K562 (cell line): ENCODE data around the gene RETSAT. TPM values are rescaled to one million over a fixed set of nuclear protein-coding genes. Genes with fewer than 3 reads are reported as not detected.
A peak's percentile ranks its signal among the peaks of the same experiment; 100 is the strongest.

Experiments
- ATAC-seq: fragments of 200-7000 bp; cut with Tn5 transposase; 3 replicates; pipeline ENCODE4 v1.9.1; 2020; ENCODE audit warnings: moderate library complexity
- BruUV-seq: library from RNA; stranded (reverse); fragments of 400-500 nt; replicated peaks from 2 replicates; lab custom pipeline; 2021; lab: Mats Ljungman, UMichigan
- CTCF ChIA-PET: fragments of 300-600 bp; formaldehyde crosslinking; extraction: SDS; loops from one replicate; lab custom pipeline; 2021; ENCODE audit warnings: low intra/inter-chr PET ratio; lab: Yijun Ruan, JAX
- POLR2A ChIA-PET: fragments of 300-600, 350-650 bp; sonication (Branson Sonifier 250); formaldehyde crosslinking; extraction: SDS; loops from one replicate; lab custom pipeline; 2021; ENCODE audit warnings: antibody characterized with exemption, inconsistent platforms; lab: Yijun Ruan, JAX
- DNase-seq, 4 experiments: peaks; one replicate each; pipeline versions ENCODE4 v3.0.0 to v3.0.0-alpha.2; 2011 to 2018; ENCODE audit warnings: low spot score in 3 of 4, mixed read lengths in 3 of 4; ENCODE audit errors: extremely low read depth in 1 of 4
- FAIRE-seq: peaks from 2 replicates; lab custom pipeline; 2011; peaks lifted over from hg19 to GRCh38; lab: Jason Lieb, UNC
- H2AFZ ChIP-seq: 2 replicates; pipeline ENCODE4 v1.6.0; 2011; ENCODE audit warnings: low read depth, low read length, control low read depth, inconsistent platforms
- H3K27ac ChIP-seq: fragments of 200-600 bp; 3 replicates; pipeline ENCODE4 v1.8.0; 2011; ENCODE audit warnings: low read depth, mild to moderate bottlenecking, control low read depth, inconsistent platforms, low read length, moderate library complexity, mixed read lengths; ENCODE audit errors: extremely low read depth
- H3K27me3 ChIP-seq, 2 experiments: fragments of 300-600 bp in 1 of 2; 2 replicates in 1 of 2; 3 replicates in 1 of 2; pipeline versions ENCODE4 v1.6.0 to v1.8.0; 2011; ENCODE audit warnings: inconsistent platforms in 2 of 2, low read length in 2 of 2, mild to moderate bottlenecking in 1 of 2, mixed read lengths in 1 of 2, moderate library complexity in 1 of 2; ENCODE audit not compliant: control insufficient read depth in 2 of 2, insufficient read depth in 2 of 2
- H3K36me3 ChIP-seq: fragments of 300-600 bp; 3 replicates; pipeline ENCODE4 v1.8.0; 2011; ENCODE audit warnings: mild to moderate bottlenecking, low read length, inconsistent platforms; ENCODE audit not compliant: control insufficient read depth, insufficient read depth
- H3K4me1 ChIP-seq, 2 experiments: fragments of 200-600 bp in 1 of 2; replicated peaks in 1 of 2; 2 replicates in 1 of 2; 3 replicates in 1 of 2; pipeline versions ENCODE4 v1.5.1 to v1.8.0; 2011; ENCODE audit warnings: inconsistent platforms in 2 of 2, low read length in 2 of 2, mild to moderate bottlenecking in 1 of 2, mixed read lengths in 1 of 2, moderate library complexity in 1 of 2; ENCODE audit not compliant: control insufficient read depth in 2 of 2, insufficient read depth in 2 of 2
- H3K4me2 ChIP-seq: 2 replicates; pipeline ENCODE4 v1.6.1; 2011; ENCODE audit warnings: low read length, control low read depth, inconsistent platforms, mixed read lengths; ENCODE audit not compliant: insufficient read depth
- H3K4me3 ChIP-seq: fragments of 200-600 bp; sonication (generic), shearing (Covaris generic); 2 replicates; pipeline ENCODE4 v1.5.1; 2016; ENCODE audit warnings: control low read depth, inconsistent platforms
- H3K79me2 ChIP-seq: fragments of 200-600 bp; 3 replicates; pipeline ENCODE4 v1.8.0; 2011; ENCODE audit warnings: low read length, inconsistent platforms; ENCODE audit not compliant: control insufficient read depth, insufficient read depth
- H3K9ac ChIP-seq, 2 experiments: 2 replicates each; pipeline versions ENCODE4 v1.6.0 to v1.6.1; 2011; ENCODE audit warnings: low read depth in 2 of 2, low read length in 2 of 2, control low read depth in 1 of 2, inconsistent platforms in 1 of 2, mild to moderate bottlenecking in 1 of 2, mixed read lengths in 1 of 2; ENCODE audit not compliant: insufficient read depth in 1 of 2
- H3K9me1 ChIP-seq: one replicate; pipeline ENCODE4 v1.6.0; 2011; ENCODE audit warnings: inconsistent platforms, mild to moderate bottlenecking, low read length, moderate library complexity; ENCODE audit not compliant: control insufficient read depth, insufficient read depth
- H3K9me3 ChIP-seq: replicated peaks from 2 replicates; pipeline ENCODE4 v1.5.1; 2011; ENCODE audit warnings: low read depth, low read length, inconsistent platforms; ENCODE audit not compliant: control insufficient read depth, insufficient read depth
- H4K20me1 ChIP-seq: replicated peaks from 2 replicates; pipeline ENCODE4 v1.6.1; 2011; ENCODE audit warnings: low read length, inconsistent platforms, mixed read lengths; ENCODE audit not compliant: control insufficient read depth, insufficient read depth
- FUS ChIP-seq: fragments of 200-400 bp; formaldehyde crosslinking; optimal IDR thresholded peaks from 2 replicates; pipeline ENCODE3; 2017; ENCODE audit warnings: low read depth, low read length
- ILK ChIP-seq: fragments of 450-650 bp; IDR thresholded peaks from 2 replicates; pipeline ENCODE4 v1.6.1; 2016; ENCODE audit warnings: missing genetic modification characterization, low read depth, mild to moderate bottlenecking, missing compliant biosample characterization, moderate library complexity, borderline replicate concordance
- KDM2B ChIP-seq: fragments of 250-450 bp; sonication (Bioruptor Pico); IDR thresholded peaks from 2 replicates; pipeline ENCODE4 v1.8.0; 2021; ENCODE audit warnings: mild to moderate bottlenecking, moderate library complexity
- PCBP2 ChIP-seq: fragments of 200-400 bp; formaldehyde crosslinking; IDR thresholded peaks from 2 replicates; pipeline ENCODE4 v1.6.1; 2018; ENCODE audit warnings: low read length, low read depth, mild to moderate bottlenecking, moderate library complexity; ENCODE audit not compliant: poor library complexity, severe bottlenecking
- PHF8 ChIP-seq: fragments of 200-600 bp; sonication (generic); IDR thresholded peaks from 2 replicates; pipeline ENCODE4 v1.6.1; 2012; ENCODE audit warnings: mixed run types, mild to moderate bottlenecking, inconsistent platforms, low read length, moderate library complexity, borderline replicate concordance
- RBM25 ChIP-seq: fragments of 200-400 bp; formaldehyde crosslinking; IDR thresholded peaks from 2 replicates; pipeline ENCODE4 v1.6.1; 2018; ENCODE audit warnings: low read length, low read depth, moderate library complexity; ENCODE audit not compliant: severe bottlenecking
- SFPQ ChIP-seq: fragments of 200-400 bp; formaldehyde crosslinking; IDR thresholded peaks from 2 replicates; pipeline ENCODE4 v1.6.1; 2017; ENCODE audit warnings: mild to moderate bottlenecking, low read depth, low read length, moderate library complexity
- SIN3A ChIP-seq, 2 experiments: fragments of 150-350 bp in 1 of 2; IDR thresholded peaks; 2 replicates each; pipeline ENCODE4 v1.6.1; 2011 to 2016; ENCODE audit warnings: borderline replicate concordance in 2 of 2, low read depth in 2 of 2, low read length in 2 of 2, mild to moderate bottlenecking in 2 of 2, moderate library complexity in 2 of 2; ENCODE audit not compliant: control insufficient read depth in 1 of 2
- SRSF1 ChIP-seq: fragments of 200-400 bp; formaldehyde crosslinking; IDR thresholded peaks from 2 replicates; pipeline ENCODE4 v1.6.1; 2017; ENCODE audit warnings: mild to moderate bottlenecking, low read depth, low read length, moderate library complexity
- SRSF9 ChIP-seq: fragments of 200-400 bp; formaldehyde crosslinking; IDR thresholded peaks from 2 replicates; pipeline ENCODE4 v1.6.1; 2017; ENCODE audit warnings: low read depth, low read length, borderline replicate concordance
- THRB ChIP-seq: fragments of 450-650 bp; formaldehyde crosslinking; conservative IDR thresholded peaks from 2 replicates; pipeline ENCODE4 v1.4.0; 2022; ENCODE audit warnings: mild to moderate bottlenecking, missing genetic modification characterization
- U2AF1 ChIP-seq: fragments of 200-400 bp; formaldehyde crosslinking; optimal IDR thresholded peaks from 2 replicates; pipeline ENCODE3; 2017; ENCODE audit warnings: mild to moderate bottlenecking, low read depth, low read length, moderate library complexity
- ZBED1 ChIP-seq: IDR thresholded peaks from 2 replicates; pipeline ENCODE4 v1.6.1; 2014
- ZC3H11A ChIP-seq: IDR thresholded peaks from 2 replicates; pipeline ENCODE4 v1.6.1; 2012; ENCODE audit warnings: low read depth, low read length, improper control_type of control experiment
- ZEB2 ChIP-seq: fragments of 450-650 bp; IDR thresholded peaks from 2 replicates; pipeline ENCODE4 v1.6.1; 2016
- ZNF444 ChIP-seq: fragments of 250-450 bp; sonication (Bioruptor Pico); IDR thresholded peaks from 2 replicates; pipeline ENCODE4 v1.4.0; 2020; ENCODE audit warnings: mild to moderate bottlenecking, moderate library complexity
- WGBS: fragments of 100-300 bp; shearing (Covaris generic); methylation state at CpG from one replicate; pipeline ENCODE4 v1.1.6; 2016; ENCODE audit warnings: low coverage, mixed read lengths; ENCODE audit not compliant: insufficient coverage; ENCODE audit errors: missing lambda C conversion rate; 5-methylcytosine and 5-hydroxymethylcytosine counted together
- in situ Hi-C: fragments of 300-500 bp; cut with MboI; formaldehyde crosslinking; loops from 4 replicates; pipeline ENCODE4 v1.15.0; 2018; ENCODE audit warnings: inconsistent platforms, mixed read lengths
- intact Hi-C: fragments of 100-400 bp; cut with micrococcal nuclease; formaldehyde crosslinking; loops from 2 replicates; pipeline ENCODE4 v1.14.2; 2022
- polyA plus RNA-seq, 8 experiments: library from polyadenylated mRNA; depleted of rRNA in 4 of 8; stranded (reverse) in 5 of 8; unstranded in 3 of 8; fragments of >200 nt; fragmentation: Nextera tagmentation in 2 of 8; fragmentation: Illumina TruSeq in 1 of 8; extraction: Ambion mirVana in 2 of 8; extraction: Trizol in 1 of 8; gene quantifications; 2 replicates each; pipeline versions ENCODE4 v1.2.1 to v1.2.3, GENCODE V29; 2011 to 2014; ENCODE audit warnings: inconsistent platforms in 1 of 8, missing spikeins in 1 of 8
- total RNA-seq, 7 experiments: library from RNA; depleted of rRNA in 6 of 7; stranded (reverse); fragments of >200 nt in 6 of 7; fragmentation: Illumina TruSeq in 2 of 7; extraction: Trizol in 2 of 7; gene quantifications; 2 replicates each; pipeline versions ENCODE4 v1.2.1 to v1.2.3, GENCODE V29; 2011 to 2021; ENCODE audit warnings: low replicate concordance in 1 of 7

The RETSAT gene
- total and polyA plus RNA-seq, 9 of the 15 experiments (the other 6 are each of a cell fraction or from before 2014, with no cell fraction given), result 1.9 to 21.6 (median 16.5) TPM

GRCh38 chr2:85385746-85386145 lies 31.4 kb upstream of the RETSAT start:
- Histone ChIP-seq H3K9me1 (no peaks in the 10 kb centered on the region), H3K27me3 (no peaks in the 10 kb centered on the region), H2AFZ (no peak overlapping the region), H3K9ac (peak overlapping the region in 1 of 2 experiments; percentile 66; a peak in 1 of 4 replicates), H3K27ac (no peak overlapping the region), H3K4me3 (no peak overlapping the region), H3K79me2 (no peaks in the 10 kb centered on the region), H3K4me2 (no peak overlapping the region), H4K20me1 (no peaks in the 10 kb centered on the region), H3K36me3 (peaks cover 15% of the 10 kb centered on the region; the same call in 2 of the 3 replicates), H3K4me1 (peaks cover 0 to 2% of the 10 kb centered on the region in 2 experiments; a peak in 3 of 5 replicates), H3K9me3 (no peaks in the 10 kb centered on the region)
- in situ Hi-C loops, result no loop called here
- 50% methylated on average over 1 of the region's 2 CpGs for WGBS
- BruUV-seq, result no TSS peak
- DNase-seq, result no peak
- no peak for FAIRE-seq
- ATAC-seq, result no peak
- TF ChIP-seq SIN3A (IDR thresholded peaks at IDR 0.05; ENCODE audit: borderline replicate concordance in 2 of 2, control insufficient read depth in 1 of 2, low read depth in 2 of 2, low read length in 2 of 2) (no peak), SRSF1 (no peak), THRB (CRISPR knock-in tag) (no peak), ZBED1 (no peak), ZNF444 (CRISPR knock-in tag) (no peak), SFPQ (no peak), ZEB2 (no peak), PHF8 (no peak), SRSF9 (no peak), U2AF1 (no peak), KDM2B (no peak), ILK (no peak), ZC3H11A (no peak), FUS (no peak), RBM25 (no peak), PCBP2 (no peak)
- POLR2A ChIA-PET, result interaction anchor here (0.9 to 5.3 kb wide), 3 partner anchors 153 to 162 kb away, joined by 3 to 22 read pairs (median 5); partner anchors contain the start of gene MAT2A
- intact Hi-C loops, result no loop called here
- CTCF ChIA-PET, result no interaction called here
